ENCODE results near the gene SERINC1. TPM values are rescaled to one million over a fixed set of nuclear protein-coding genes. Genes with fewer than 3 reads are reported as not detected.

The SERINC1 gene
- total RNA-seq, 1 experiment from 2014 or later: 31.3 TPM

GRCh38 chr6:122399348-122400120, 72.1 kb downstream of the SERINC1 start, which contains the start of gene HSF2 (continued):
- TF ChIP-seq, protein P1, sequence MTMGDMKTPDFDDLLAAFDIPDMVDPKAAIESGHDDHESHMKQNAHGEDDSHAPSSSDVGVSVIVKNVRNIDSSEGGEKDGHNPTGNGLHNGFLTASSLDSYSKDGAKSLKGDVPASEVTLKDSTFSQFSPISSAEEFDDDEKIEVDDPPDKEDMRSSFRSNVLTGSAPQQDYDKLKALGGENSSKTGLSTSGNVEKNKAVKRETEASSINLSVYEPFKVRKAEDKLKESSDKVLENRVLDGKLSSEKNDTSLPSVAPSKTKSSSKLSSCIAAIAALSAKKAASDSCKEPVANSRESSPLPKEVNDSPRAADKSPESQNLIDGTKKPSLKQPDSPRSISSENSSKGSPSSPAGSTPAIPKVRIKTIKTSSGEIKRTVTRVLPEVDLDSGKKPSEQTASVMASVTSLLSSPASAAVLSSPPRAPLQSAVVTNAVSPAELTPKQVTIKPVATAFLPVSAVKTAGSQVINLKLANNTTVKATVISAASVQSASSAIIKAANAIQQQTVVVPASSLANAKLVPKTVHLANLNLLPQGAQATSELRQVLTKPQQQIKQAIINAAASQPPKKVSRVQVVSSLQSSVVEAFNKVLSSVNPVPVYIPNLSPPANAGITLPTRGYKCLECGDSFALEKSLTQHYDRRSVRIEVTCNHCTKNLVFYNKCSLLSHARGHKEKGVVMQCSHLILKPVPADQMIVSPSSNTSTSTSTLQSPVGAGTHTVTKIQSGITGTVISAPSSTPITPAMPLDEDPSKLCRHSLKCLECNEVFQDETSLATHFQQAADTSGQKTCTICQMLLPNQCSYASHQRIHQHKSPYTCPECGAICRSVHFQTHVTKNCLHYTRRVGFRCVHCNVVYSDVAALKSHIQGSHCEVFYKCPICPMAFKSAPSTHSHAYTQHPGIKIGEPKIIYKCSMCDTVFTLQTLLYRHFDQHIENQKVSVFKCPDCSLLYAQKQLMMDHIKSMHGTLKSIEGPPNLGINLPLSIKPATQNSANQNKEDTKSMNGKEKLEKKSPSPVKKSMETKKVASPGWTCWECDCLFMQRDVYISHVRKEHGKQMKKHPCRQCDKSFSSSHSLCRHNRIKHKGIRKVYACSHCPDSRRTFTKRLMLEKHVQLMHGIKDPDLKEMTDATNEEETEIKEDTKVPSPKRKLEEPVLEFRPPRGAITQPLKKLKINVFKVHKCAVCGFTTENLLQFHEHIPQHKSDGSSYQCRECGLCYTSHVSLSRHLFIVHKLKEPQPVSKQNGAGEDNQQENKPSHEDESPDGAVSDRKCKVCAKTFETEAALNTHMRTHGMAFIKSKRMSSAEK (CRISPR knock-in tag; IDR thresholded peaks at IDR 0.05; ENCODE audit: borderline replicate concordance): no peak
- TF ChIP-seq ESRRA (CRISPR knock-in tag; IDR thresholded peaks at IDR 0.05; ENCODE audit: borderline replicate concordance): 0 out of 2 replicates have a peak, but pooled peaks have one; percentile 39
- TF ChIP-seq, protein P2, sequence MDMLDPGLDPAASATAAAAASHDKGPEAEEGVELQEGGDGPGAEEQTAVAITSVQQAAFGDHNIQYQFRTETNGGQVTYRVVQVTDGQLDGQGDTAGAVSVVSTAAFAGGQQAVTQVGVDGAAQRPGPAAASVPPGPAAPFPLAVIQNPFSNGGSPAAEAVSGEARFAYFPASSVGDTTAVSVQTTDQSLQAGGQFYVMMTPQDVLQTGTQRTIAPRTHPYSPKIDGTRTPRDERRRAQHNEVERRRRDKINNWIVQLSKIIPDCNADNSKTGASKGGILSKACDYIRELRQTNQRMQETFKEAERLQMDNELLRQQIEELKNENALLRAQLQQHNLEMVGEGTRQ (CRISPR knock-in tag; IDR thresholded peaks at IDR 0.05): peak; percentile 91
- no peak for TF ChIP-seq ZNF317 (CRISPR knock-in tag; IDR thresholded peaks at IDR 0.05; ENCODE audit: borderline replicate concordance, low read depth)
- 0 out of 2 replicates have a peak, but pooled peaks have one; percentile 55 for TF ChIP-seq FOXP4 (CRISPR knock-in tag; IDR thresholded peaks at IDR 0.05)
- TF ChIP-seq CREB1 (CRISPR knock-in tag; IDR thresholded peaks at IDR 0.05): no peak
- TF ChIP-seq TEAD1 (CRISPR knock-in tag; IDR thresholded peaks at IDR 0.05): no peak
- TF ChIP-seq SOX15 (CRISPR knock-in tag; IDR thresholded peaks at IDR 0.05): no peak
- TF ChIP-seq, protein P3, sequence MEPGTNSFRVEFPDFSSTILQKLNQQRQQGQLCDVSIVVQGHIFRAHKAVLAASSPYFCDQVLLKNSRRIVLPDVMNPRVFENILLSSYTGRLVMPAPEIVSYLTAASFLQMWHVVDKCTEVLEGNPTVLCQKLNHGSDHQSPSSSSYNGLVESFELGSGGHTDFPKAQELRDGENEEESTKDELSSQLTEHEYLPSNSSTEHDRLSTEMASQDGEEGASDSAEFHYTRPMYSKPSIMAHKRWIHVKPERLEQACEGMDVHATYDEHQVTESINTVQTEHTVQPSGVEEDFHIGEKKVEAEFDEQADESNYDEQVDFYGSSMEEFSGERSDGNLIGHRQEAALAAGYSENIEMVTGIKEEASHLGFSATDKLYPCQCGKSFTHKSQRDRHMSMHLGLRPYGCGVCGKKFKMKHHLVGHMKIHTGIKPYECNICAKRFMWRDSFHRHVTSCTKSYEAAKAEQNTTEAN (CRISPR knock-in tag; IDR thresholded peaks at IDR 0.05): 0 out of 2 replicates have a peak, but pooled peaks have one; percentile 51
- peak; percentile 62; the same call in 1 of the 2 replicates for TF ChIP-seq ETV6 (CRISPR knock-in tag; IDR thresholded peaks at IDR 0.05)
- no peak for TF ChIP-seq ZNF416 (CRISPR knock-in tag; IDR thresholded peaks at IDR 0.05)
- TF ChIP-seq HMGXB4 (CRISPR knock-in tag; IDR thresholded peaks at IDR 0.05): no peak; the same call in 1 of the 2 replicates
- peak; percentile 76; the same call in 1 of the 2 replicates for TF ChIP-seq E2F5 (CRISPR knock-in tag; IDR thresholded peaks at IDR 0.05)
- TF ChIP-seq NFYB (CRISPR knock-in tag; conservative IDR thresholded peaks at IDR 0.05; ENCODE audit: low read depth): peak; percentile 83

Data from WTC11 (cell line).